Body of pancreas (tissue), 4 donors: ENCODE results near the gene GBP1. TPM values are rescaled to one million over a fixed set of nuclear protein-coding genes. Genes with fewer than 3 reads are reported as not detected.

Experiments
- ATAC-seq: fragments of 150-250 bp; one replicate; pipeline ENCODE4 v1.9.1; 2016
- DNase-seq, 4 donors: peaks; one replicate each; pipeline ENCODE4 v3.0.0-alpha.2; 2019
- H3K27ac ChIP-seq, 4 donors: fragments of 200-600 bp; sonication (generic); 1 replicate in 3 of 4; 2 replicates in 1 of 4; pipeline versions ENCODE4 v1.5.1 to v1.6.1; 2016 to 2019; ENCODE audit warnings: mild to moderate bottlenecking in 1 of 4, mixed read lengths in 1 of 4, moderate library complexity in 1 of 4
- H3K27me3 ChIP-seq, 2 donors: fragments of 200-600 bp; sonication (generic); one replicate each; pipeline ENCODE4 v1.6.0; 2016; ENCODE audit warnings: mild to moderate bottlenecking in 1 of 2
- H3K36me3 ChIP-seq, 2 donors: fragments of 200-600 bp; sonication (generic); replicated peaks in 1 of 2; 2 replicates each; pipeline ENCODE4 v1.5.1; 2016; ENCODE audit warnings: low read depth in 2 of 2; ENCODE audit not compliant: insufficient read depth in 1 of 2
- H3K4me1 ChIP-seq: fragments of 200-600 bp; sonication (generic); one replicate; pipeline ENCODE4 v1.6.0; 2016
- H3K4me3 ChIP-seq, 2 donors: fragments of 200-600 bp; sonication (generic); 1 replicate in 1 of 2; 2 replicates in 1 of 2; pipeline ENCODE4 v1.5.1; 2016 to 2019
- H3K9me3 ChIP-seq, 3 donors: fragments of 200-600 bp; sonication (generic); 1 replicate in 2 of 3; 2 replicates in 1 of 3; pipeline ENCODE4 v1.5.1; 2016
- POLR2A ChIP-seq, 3 donors: fragments of 450-650 bp; IDR thresholded peaks; one replicate each; pipeline ENCODE4 v1.6.1; 2016; ENCODE audit warnings: antibody characterized with exemption in 3 of 3, mild to moderate bottlenecking in 2 of 3
- WGBS, 2 donors: methylation state at CpG; one replicate each; pipeline ENCODE4 v1.1.5; 2017; 5-methylcytosine and 5-hydroxymethylcytosine counted together
- intact Hi-C: fragments of 100-400 bp; cut with DNase I; formaldehyde crosslinking; loops from one replicate; pipeline ENCODE4 v1.15.1; 2023
- small RNA-seq: library from RNA; depleted of rRNA; stranded (forward); fragments of <200 nt; gene quantifications from one replicate; pipeline ENCODE3, GENCODE V24; 2016
- total RNA-seq, 2 donors: library from RNA; depleted of rRNA; stranded (reverse); fragments of >200 nt; gene quantifications; one replicate each; pipeline ENCODE4 v1.1.0, GENCODE V29; 2016
- TF ChIP-seq, protein P1 (sequence below), 7 experiments: fragments of 450-650 bp in 4 of 7; fragments of 200-600 bp in 3 of 7; sonication (generic) in 3 of 7; IDR thresholded peaks; one replicate each; pipeline ENCODE4 v1.5.1; 2016 to 2019; ENCODE audit warnings: antibody characterized with exemption in 7 of 7

The GBP1 gene
- total RNA-seq, 2 donors from 2014 or later = 3.3 to 6.7 TPM

DNA sequence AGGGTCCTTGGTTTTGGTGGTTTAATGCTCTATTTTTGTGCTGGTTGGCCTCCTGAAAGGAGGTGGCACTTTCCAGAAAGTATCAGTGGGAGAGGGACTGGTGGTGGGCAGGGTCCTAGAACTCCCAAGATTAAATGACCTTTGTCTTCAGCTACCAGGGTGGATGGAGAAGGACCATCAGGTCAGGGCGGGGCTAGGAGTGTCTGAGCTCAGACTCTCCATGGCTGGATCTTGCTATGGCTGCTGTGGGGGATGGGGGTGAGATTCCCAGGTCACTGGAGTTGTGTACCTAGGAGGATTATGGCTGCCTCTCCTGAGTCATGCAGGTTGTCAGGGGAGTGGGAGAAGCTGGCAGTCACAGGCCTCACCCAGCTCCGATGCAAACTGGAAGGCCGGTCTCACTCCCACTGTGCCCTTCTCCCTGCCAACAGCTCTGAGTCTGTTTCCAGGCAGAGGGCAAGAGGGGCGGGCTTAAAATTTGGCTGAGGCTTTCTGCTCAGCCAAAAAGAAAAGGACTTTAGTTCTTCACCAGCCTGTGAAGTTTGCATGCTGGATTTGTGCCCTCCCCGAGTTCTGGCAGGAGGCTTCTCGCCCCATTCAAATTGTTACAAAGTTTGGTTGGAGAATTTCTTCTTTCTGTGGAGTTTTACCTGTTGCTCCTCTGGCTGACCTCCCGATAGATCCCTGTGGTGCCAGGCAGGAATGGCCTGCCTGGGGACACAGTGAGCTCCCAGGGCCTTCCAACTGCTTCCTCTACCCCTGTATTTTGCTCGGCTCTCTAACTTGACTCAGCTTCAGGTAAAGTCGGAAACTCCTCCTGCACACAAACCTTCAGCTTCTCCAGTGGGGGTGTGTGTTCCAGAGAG is 59.5 kb downstream of the GBP1 start:
- intact Hi-C loops = loop anchor here (10.0 kb wide), 1 partner anchor 449 kb away; no protein-coding TSS in a partner anchor
- 85 to 92% methylated on average over 9 of the region's 9 CpGs for WGBS, 2 donors
- no peaks in the 10 kb centered on the region for H3K4me1 ChIP-seq
- TF ChIP-seq, protein P1, sequence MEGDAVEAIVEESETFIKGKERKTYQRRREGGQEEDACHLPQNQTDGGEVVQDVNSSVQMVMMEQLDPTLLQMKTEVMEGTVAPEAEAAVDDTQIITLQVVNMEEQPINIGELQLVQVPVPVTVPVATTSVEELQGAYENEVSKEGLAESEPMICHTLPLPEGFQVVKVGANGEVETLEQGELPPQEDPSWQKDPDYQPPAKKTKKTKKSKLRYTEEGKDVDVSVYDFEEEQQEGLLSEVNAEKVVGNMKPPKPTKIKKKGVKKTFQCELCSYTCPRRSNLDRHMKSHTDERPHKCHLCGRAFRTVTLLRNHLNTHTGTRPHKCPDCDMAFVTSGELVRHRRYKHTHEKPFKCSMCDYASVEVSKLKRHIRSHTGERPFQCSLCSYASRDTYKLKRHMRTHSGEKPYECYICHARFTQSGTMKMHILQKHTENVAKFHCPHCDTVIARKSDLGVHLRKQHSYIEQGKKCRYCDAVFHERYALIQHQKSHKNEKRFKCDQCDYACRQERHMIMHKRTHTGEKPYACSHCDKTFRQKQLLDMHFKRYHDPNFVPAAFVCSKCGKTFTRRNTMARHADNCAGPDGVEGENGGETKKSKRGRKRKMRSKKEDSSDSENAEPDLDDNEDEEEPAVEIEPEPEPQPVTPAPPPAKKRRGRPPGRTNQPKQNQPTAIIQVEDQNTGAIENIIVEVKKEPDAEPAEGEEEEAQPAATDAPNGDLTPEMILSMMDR (IDR thresholded peaks at IDR 0.05) = no peak
- no peak for TF ChIP-seq POLR2A (IDR thresholded peaks at IDR 0.05)
- H3K36me3 ChIP-seq = no peaks in the 10 kb centered on the region
- no peak overlapping the region for H3K4me3 ChIP-seq
- no peaks in the 10 kb centered on the region for H3K27me3 ChIP-seq
- no peak overlapping the region for H3K27ac ChIP-seq
- ATAC-seq = no peak
- no peaks in the 10 kb centered on the region for H3K9me3 ChIP-seq
- no peak for DNase-seq

Small RNAs within 50 kb of the gene (small RNA-seq; reads per million reads assigned to genes)
- gene RF00019 = not detected

Other genes starting within 250 kb of the GBP1 start
- 10 to 100 TPM in 1 of 2 donors, 1 to 10 TPM in 1; 5.9 to 16.9 TPM for gene GTF2B, start 173.6 kb downstream of the GBP1 start, total RNA-seq
- gene KYAT3, start 72.6 kb downstream of the GBP1 start, total RNA-seq = 10 to 100 TPM; 16.8 to 21.0 TPM
- gene RBMXL1, start 72.6 kb downstream of the GBP1 start, total RNA-seq = 10 to 100 TPM; 11.2 to 13.5 TPM
- 1 to 10 TPM; 8.0 to 8.2 TPM for gene GBP3, start 42.3 kb downstream of the GBP1 start, total RNA-seq
- gene GBP2, start 60.9 kb upstream of the GBP1 start, total RNA-seq = 10 to 100 TPM; 10.1 to 11.2 TPM
- not detected for gene GBP7, start 110.8 kb upstream of the GBP1 start, total RNA-seq
- gene GBP4, start 133.7 kb upstream of the GBP1 start, total RNA-seq = 1 to 10 TPM in 1 of 2 donors, under 1 TPM in 1; 0.66 to 2.6 TPM
- gene GBP5, start 207.7 kb upstream of the GBP1 start, total RNA-seq = 1 to 10 TPM; 1.6 TPM